Neural cell (in vitro differentiated cells): ENCODE measurements around the gene DENND6A. TPM values are rescaled to one million over a fixed set of nuclear protein-coding genes. Genes with fewer than 3 reads are reported as not detected.

Experiments used
- H2AFZ ChIP-seq: fragments of 200-600, 300-800 bp; sonication (generic), shearing (Covaris generic); 2 replicates; pipeline ENCODE4 v1.6.0; 2014; ENCODE audit warnings: low read depth, mild to moderate bottlenecking, antibody characterized with exemption, low read length, moderate library complexity
- H3F3A ChIP-seq: fragments of 200-600 bp; shearing (Covaris generic); 2 replicates; pipeline ENCODE4 v1.6.1; 2016; ENCODE audit warnings: mild to moderate bottlenecking, moderate library complexity, mixed read lengths, antibody characterized with exemption, low read length; ENCODE audit not compliant: insufficient read depth, poor library complexity, severe bottlenecking
- H3K27ac ChIP-seq: fragments of 200-600, 300-800 bp; sonication (generic), shearing (Covaris generic); 2 replicates; pipeline ENCODE4 v1.5.1; 2014; ENCODE audit warnings: mild to moderate bottlenecking, low read length, moderate library complexity
- H3K27me3 ChIP-seq: fragments of 300-800, 200-600 bp; sonication (generic), shearing (Covaris generic); 2 replicates; pipeline ENCODE4 v1.6.0; 2014; ENCODE audit warnings: mild to moderate bottlenecking, low read depth, low read length, moderate library complexity; ENCODE audit not compliant: insufficient read depth
- H3K36me3 ChIP-seq: fragments of 300-800, 200-600 bp; sonication (generic), shearing (Covaris generic); 2 replicates; pipeline ENCODE4 v1.5.1; 2014; ENCODE audit warnings: mild to moderate bottlenecking, antibody characterized with exemption, low read length, moderate library complexity; ENCODE audit not compliant: insufficient read depth
- H3K4me2 ChIP-seq: fragments of 300-800, 200-600 bp; sonication (generic), shearing (Covaris generic); 2 replicates; pipeline ENCODE4 v1.6.0; 2014; ENCODE audit warnings: mild to moderate bottlenecking, low read length
- H3K4me3 ChIP-seq: fragments of 300-800, 200-600 bp; sonication (generic), shearing (Covaris generic); 2 replicates; pipeline ENCODE4 v1.5.1; 2014; ENCODE audit warnings: mild to moderate bottlenecking, low read length, moderate library complexity
- H3K79me2 ChIP-seq: fragments of 200-600 bp; shearing (Covaris generic); replicated peaks from 2 replicates; pipeline ENCODE4 v1.6.0; 2014; ENCODE audit warnings: mild to moderate bottlenecking, low read length, moderate library complexity; ENCODE audit not compliant: insufficient read depth
- H3K9ac ChIP-seq: fragments of 300-800, 200-600 bp; sonication (generic), shearing (Covaris generic); 2 replicates; pipeline ENCODE4 v1.6.1; 2016; ENCODE audit warnings: mild to moderate bottlenecking, low read length, mixed read lengths
- H3K9me2 ChIP-seq: fragments of 200-600 bp; shearing (Covaris generic); 2 replicates; pipeline ENCODE4 v1.6.1; 2016; ENCODE audit warnings: mild to moderate bottlenecking, low read length, mixed read lengths; ENCODE audit not compliant: insufficient read depth
- H3K9me3 ChIP-seq: fragments of 200-600, 300-800 bp; sonication (generic), shearing (Covaris generic); 2 replicates; pipeline ENCODE4 v1.6.1; 2016; ENCODE audit warnings: mild to moderate bottlenecking, mixed run types, low read length, moderate library complexity, mixed read lengths
- H4K20me1 ChIP-seq: fragments of 200-600 bp; shearing (Covaris generic); 2 replicates; pipeline ENCODE4 v1.6.1; 2016; ENCODE audit warnings: mild to moderate bottlenecking, mixed run types; ENCODE audit not compliant: insufficient read depth
- EP300 ChIP-seq: fragments of 450-650 bp; conservative IDR thresholded peaks from 2 replicates; pipeline ENCODE4 v1.6.1; 2014; ENCODE audit warnings: antibody characterized with exemption, mild to moderate bottlenecking, moderate library complexity; ENCODE audit not compliant: poor library complexity, severe bottlenecking
- EZH2 ChIP-seq: fragments of 200-600, 300-800 bp; shearing (Covaris generic), sonication (generic); IDR thresholded peaks from 2 replicates; pipeline ENCODE4 v1.6.1; 2014; ENCODE audit warnings: antibody characterized with exemption, low read length, borderline replicate concordance, mild to moderate bottlenecking; ENCODE audit not compliant: insufficient read depth, poor library complexity, severe bottlenecking
- MXI1 ChIP-seq: fragments of 450-650 bp; conservative IDR thresholded peaks from 2 replicates; pipeline ENCODE4 v1.6.1; 2014; ENCODE audit warnings: antibody characterized with exemption, mild to moderate bottlenecking; ENCODE audit not compliant: poor library complexity, severe bottlenecking
- POLR2AphosphoS5 ChIP-seq: IDR thresholded peaks from 2 replicates; pipeline ENCODE4 v1.6.1; 2012
- RAD21 ChIP-seq: fragments of 450-650 bp; conservative IDR thresholded peaks from 2 replicates; pipeline ENCODE4 v1.6.1; 2014; ENCODE audit warnings: antibody characterized with exemption, mild to moderate bottlenecking, moderate library complexity
- SMC3 ChIP-seq: fragments of 450-650 bp; conservative IDR thresholded peaks from 2 replicates; pipeline ENCODE4 v1.6.1; 2014; ENCODE audit warnings: antibody characterized with exemption, mild to moderate bottlenecking, moderate library complexity; ENCODE audit not compliant: poor library complexity
- TAF1 ChIP-seq: IDR thresholded peaks from 2 replicates; pipeline ENCODE4 v1.6.1; 2012; ENCODE audit warnings: low read depth
- polyA plus RNA-seq: library from polyadenylated mRNA; depleted of rRNA; stranded (reverse); fragments of >200 nt; gene quantifications from 2 replicates; pipeline ENCODE4 v1.2.3, GENCODE V29; 2014
- TF ChIP-seq, protein P1 (sequence below): fragments of 450-650 bp; IDR thresholded peaks from 2 replicates; pipeline ENCODE4 v1.5.1; 2014; ENCODE audit warnings: antibody characterized with exemption, mild to moderate bottlenecking, moderate library complexity; ENCODE audit not compliant: poor library complexity, severe bottlenecking
- TF ChIP-seq, protein P2 (sequence below): IDR thresholded peaks from 2 replicates; pipeline ENCODE4 v1.6.1; 2012; ENCODE audit warnings: borderline replicate concordance

Gene DENND6A
- polyA plus RNA-seq, 1 donor from 2014 or later = 24.0 TPM

DNA sequence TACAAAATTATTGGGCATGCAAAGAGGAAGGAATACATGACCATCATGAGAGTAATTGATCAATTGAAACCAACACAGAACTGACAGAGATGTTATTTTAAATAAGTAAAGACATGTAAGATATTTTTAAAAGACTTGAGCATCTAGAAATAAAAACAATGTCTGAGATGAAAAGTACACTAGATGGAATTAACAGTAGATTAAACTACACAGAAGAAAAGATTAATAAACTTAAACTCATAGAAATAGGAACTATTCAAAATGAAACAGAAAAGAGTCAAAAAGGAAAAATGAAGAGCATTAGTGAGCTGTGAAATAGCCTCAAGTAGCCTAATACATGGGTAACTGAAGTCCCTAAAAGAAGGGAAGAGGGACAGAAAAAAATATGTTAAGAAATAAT, 87.2 kb downstream of the DENND6A start:
- TF ChIP-seq, protein P1, sequence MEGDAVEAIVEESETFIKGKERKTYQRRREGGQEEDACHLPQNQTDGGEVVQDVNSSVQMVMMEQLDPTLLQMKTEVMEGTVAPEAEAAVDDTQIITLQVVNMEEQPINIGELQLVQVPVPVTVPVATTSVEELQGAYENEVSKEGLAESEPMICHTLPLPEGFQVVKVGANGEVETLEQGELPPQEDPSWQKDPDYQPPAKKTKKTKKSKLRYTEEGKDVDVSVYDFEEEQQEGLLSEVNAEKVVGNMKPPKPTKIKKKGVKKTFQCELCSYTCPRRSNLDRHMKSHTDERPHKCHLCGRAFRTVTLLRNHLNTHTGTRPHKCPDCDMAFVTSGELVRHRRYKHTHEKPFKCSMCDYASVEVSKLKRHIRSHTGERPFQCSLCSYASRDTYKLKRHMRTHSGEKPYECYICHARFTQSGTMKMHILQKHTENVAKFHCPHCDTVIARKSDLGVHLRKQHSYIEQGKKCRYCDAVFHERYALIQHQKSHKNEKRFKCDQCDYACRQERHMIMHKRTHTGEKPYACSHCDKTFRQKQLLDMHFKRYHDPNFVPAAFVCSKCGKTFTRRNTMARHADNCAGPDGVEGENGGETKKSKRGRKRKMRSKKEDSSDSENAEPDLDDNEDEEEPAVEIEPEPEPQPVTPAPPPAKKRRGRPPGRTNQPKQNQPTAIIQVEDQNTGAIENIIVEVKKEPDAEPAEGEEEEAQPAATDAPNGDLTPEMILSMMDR = no peak
- no peak for TF ChIP-seq TAF1
- H3K9ac ChIP-seq = no peak overlapping the region
- H2AFZ ChIP-seq = no peak overlapping the region
- H3F3A ChIP-seq = no peaks in the 10 kb centered on the region
- H3K9me2 ChIP-seq = no peaks in the 10 kb centered on the region
- no peak overlapping the region for H3K4me3 ChIP-seq
- H3K79me2 ChIP-seq = no peaks in the 10 kb centered on the region
- H3K9me3 ChIP-seq = no peaks in the 10 kb centered on the region
- H3K27me3 ChIP-seq = no peaks in the 10 kb centered on the region
- H3K36me3 ChIP-seq = no peaks in the 10 kb centered on the region
- H4K20me1 ChIP-seq = no peaks in the 10 kb centered on the region
- H3K4me2 ChIP-seq = no peak overlapping the region
- no peak overlapping the region for H3K27ac ChIP-seq

DNA sequence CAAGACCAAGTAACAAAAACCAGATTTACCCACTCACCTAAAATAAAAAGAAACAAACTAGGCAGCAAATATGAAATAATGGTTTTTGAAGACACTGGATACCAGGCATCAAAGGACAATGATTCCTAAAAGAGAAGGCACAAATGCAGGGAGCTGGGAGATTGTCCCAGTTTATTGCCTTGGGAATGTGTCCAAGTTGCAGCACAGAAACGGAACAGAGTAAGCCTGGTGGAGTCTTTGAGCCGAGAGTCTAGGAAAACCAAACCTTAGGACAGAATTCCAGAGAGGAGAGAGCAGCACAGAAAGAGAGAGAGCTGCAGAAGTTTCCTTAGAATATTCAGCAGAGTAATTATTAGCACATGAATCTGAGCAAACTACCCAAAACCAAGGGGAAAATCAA, 87.9 kb downstream of the DENND6A start:
- H3K9me2 ChIP-seq = no peaks in the 10 kb centered on the region
- no peak overlapping the region for H3K9ac ChIP-seq
- no peaks in the 10 kb centered on the region for H3K79me2 ChIP-seq
- TF ChIP-seq TAF1 (no peak), EZH2 (no peak), SMC3 (no peak), POLR2AphosphoS5 (no peak), RAD21 (no peak), EP300 (no peak), MXI1 (no peak)
- TF ChIP-seq, protein P1 = no peak
- TF ChIP-seq, protein P2, sequence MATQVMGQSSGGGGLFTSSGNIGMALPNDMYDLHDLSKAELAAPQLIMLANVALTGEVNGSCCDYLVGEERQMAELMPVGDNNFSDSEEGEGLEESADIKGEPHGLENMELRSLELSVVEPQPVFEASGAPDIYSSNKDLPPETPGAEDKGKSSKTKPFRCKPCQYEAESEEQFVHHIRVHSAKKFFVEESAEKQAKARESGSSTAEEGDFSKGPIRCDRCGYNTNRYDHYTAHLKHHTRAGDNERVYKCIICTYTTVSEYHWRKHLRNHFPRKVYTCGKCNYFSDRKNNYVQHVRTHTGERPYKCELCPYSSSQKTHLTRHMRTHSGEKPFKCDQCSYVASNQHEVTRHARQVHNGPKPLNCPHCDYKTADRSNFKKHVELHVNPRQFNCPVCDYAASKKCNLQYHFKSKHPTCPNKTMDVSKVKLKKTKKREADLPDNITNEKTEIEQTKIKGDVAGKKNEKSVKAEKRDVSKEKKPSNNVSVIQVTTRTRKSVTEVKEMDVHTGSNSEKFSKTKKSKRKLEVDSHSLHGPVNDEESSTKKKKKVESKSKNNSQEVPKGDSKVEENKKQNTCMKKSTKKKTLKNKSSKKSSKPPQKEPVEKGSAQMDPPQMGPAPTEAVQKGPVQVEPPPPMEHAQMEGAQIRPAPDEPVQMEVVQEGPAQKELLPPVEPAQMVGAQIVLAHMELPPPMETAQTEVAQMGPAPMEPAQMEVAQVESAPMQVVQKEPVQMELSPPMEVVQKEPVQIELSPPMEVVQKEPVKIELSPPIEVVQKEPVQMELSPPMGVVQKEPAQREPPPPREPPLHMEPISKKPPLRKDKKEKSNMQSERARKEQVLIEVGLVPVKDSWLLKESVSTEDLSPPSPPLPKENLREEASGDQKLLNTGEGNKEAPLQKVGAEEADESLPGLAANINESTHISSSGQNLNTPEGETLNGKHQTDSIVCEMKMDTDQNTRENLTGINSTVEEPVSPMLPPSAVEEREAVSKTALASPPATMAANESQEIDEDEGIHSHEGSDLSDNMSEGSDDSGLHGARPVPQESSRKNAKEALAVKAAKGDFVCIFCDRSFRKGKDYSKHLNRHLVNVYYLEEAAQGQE = no peak
- H3K4me2 ChIP-seq = no peak overlapping the region
- H2AFZ ChIP-seq = no peak overlapping the region
- H3K36me3 ChIP-seq = no peaks in the 10 kb centered on the region
- H3F3A ChIP-seq = no peaks in the 10 kb centered on the region
- no peaks in the 10 kb centered on the region for H4K20me1 ChIP-seq
- H3K4me3 ChIP-seq = no peak overlapping the region
- H3K9me3 ChIP-seq = no peaks in the 10 kb centered on the region
- no peaks in the 10 kb centered on the region for H3K27me3 ChIP-seq
- H3K27ac ChIP-seq = no peak overlapping the region
